ENCODE measurements around the gene ESR2.
"Not testable (repeated sequence)": the region's sequence is repeated elsewhere in the genome, so short reads cannot be mapped to it uniquely, and the experiment has no call there.

The ESR2 gene

GRCh38 chr14:64074961-64075612, 219.1 kb downstream of the ESR2 start:
- no peak for DNase-seq

- no peak for DNase-seq
Measured at GRCh38 chr14:64069634-64070359, 224.4 kb downstream of the ESR2 start.

GRCh38 chr14:64064447-64064846, 229.7 kb downstream of the ESR2 start:
- DNase-seq = no peak

GRCh38 chr14:64062381-64063115, 231.6 kb downstream of the ESR2 start:
- no peak for DNase-seq

GRCh38 chr14:64061706-64062105, 232.5 kb downstream of the ESR2 start:
- DNase-seq = no peak

- DNase-seq = no peak
Measured at GRCh38 chr14:64061115-64061514, 233.1 kb downstream of the ESR2 start.

- DNase-seq = no peak
Measured at GRCh38 chr14:64060648-64061096, 233.5 kb downstream of the ESR2 start.

- DNase-seq = no peak
Measured at GRCh38 chr14:64060199-64060545, 234.0 kb downstream of the ESR2 start.

- no peak for DNase-seq
Measured at GRCh38 chr14:64059454-64060198, 234.5 kb downstream of the ESR2 start.

- no peak for DNase-seq
Measured at GRCh38 chr14:64053694-64054669, 240.2 kb downstream of the ESR2 start.

- no peak for DNase-seq
Measured at GRCh38 chr14:64049616-64050381, 244.4 kb downstream of the ESR2 start.

GRCh38 chr14:64045091-64045490, 249.1 kb downstream of the ESR2 start:
- DNase-seq = no peak

GRCh38 chr14:64043296-64043695, 250.9 kb downstream of the ESR2 start:
- DNase-seq = not testable (repeated sequence)

GRCh38 chr14:64040044-64040443, 254.1 kb downstream of the ESR2 start:
- no peak for DNase-seq

GRCh38 chr14:64038841-64039542, 255.2 kb downstream of the ESR2 start:
- no peak for DNase-seq

- DNase-seq = not testable (repeated sequence)
Measured at GRCh38 chr14:64037869-64038745, 256.1 kb downstream of the ESR2 start.

GRCh38 chr14:64035143-64035542, 259.0 kb downstream of the ESR2 start:
- no peak for DNase-seq

All from stimulated activated CD4-positive, alpha-beta T cell treated with anti-CD3 and anti-CD28 coated beads, Interleukin-12 subunit alpha, Interleukin-12 subunit beta, amount 100 ng/mL, for 4 hours (primary cell).